K562 (cell line): ENCODE measurements around the gene ASIC3. TPM values are rescaled to one million over a fixed set of nuclear protein-coding genes. Genes with fewer than 3 reads are reported as not detected.

Experiments used
- CAMTA2 ChIP-seq: fragments of 250-450 bp; sonication (Bioruptor Pico); conservative IDR thresholded peaks from 2 replicates; pipeline ENCODE4 v1.5.1; 2022
- CHD1 ChIP-seq: fragments of 200-600 bp; sonication (generic); IDR thresholded peaks from one replicate; pipeline ENCODE4 v1.6.1; 2012; ENCODE audit warnings: mild to moderate bottlenecking, moderate library complexity, low read length, inconsistent platforms
- ERF ChIP-seq: fragments of 450-650 bp; formaldehyde crosslinking; IDR thresholded peaks from 2 replicates; pipeline ENCODE4 v1.4.0; 2020; ENCODE audit warnings: mild to moderate bottlenecking, mixed read lengths
- HES1 ChIP-seq: fragments of 450-650 bp; IDR thresholded peaks from 2 replicates; pipeline ENCODE4 v1.6.1; 2016; ENCODE audit warnings: low read depth, mild to moderate bottlenecking, moderate library complexity
- NRF1 ChIP-seq, 2 experiments: fragments of 450-650 bp; IDR thresholded peaks in 1 of 2; conservative IDR thresholded peaks in 1 of 2; 2 replicates each; pipeline ENCODE4 v1.6.1; 2014; ENCODE audit warnings: mild to moderate bottlenecking in 2 of 2
- PHB2 ChIP-seq: fragments of 450-650 bp; IDR thresholded peaks from 2 replicates; pipeline ENCODE4 v1.6.1; 2017; ENCODE audit warnings: low read depth
- SMAD4 ChIP-seq: fragments of 250-450 bp; sonication (Bioruptor Pico); conservative IDR thresholded peaks from 2 replicates; pipeline ENCODE4 v1.8.0; 2021; ENCODE audit warnings: inconsistent platforms, mild to moderate bottlenecking, moderate library complexity
- SOX6 ChIP-seq: fragments of 450-650 bp; IDR thresholded peaks from 2 replicates; pipeline ENCODE4 v1.6.1; 2014; ENCODE audit warnings: mild to moderate bottlenecking
- U2AF1 ChIP-seq: fragments of 200-400 bp; formaldehyde crosslinking; optimal IDR thresholded peaks from 2 replicates; pipeline ENCODE3; 2017; ENCODE audit warnings: mild to moderate bottlenecking, low read depth, low read length, moderate library complexity
- USF1 ChIP-seq: sonication (generic); formaldehyde crosslinking; IDR thresholded peaks from 2 replicates; pipeline ENCODE4 v1.9.0; 2022; ENCODE audit warnings: mild to moderate bottlenecking, missing genetic modification reagents
- YY1 ChIP-seq, 3 experiments: IDR thresholded peaks; 2 replicates each; pipeline ENCODE4 v1.6.1; 2011; ENCODE audit warnings: low read length in 2 of 3, mild to moderate bottlenecking in 2 of 3, moderate library complexity in 2 of 3, borderline replicate concordance in 1 of 3, control low read depth in 1 of 3, low read depth in 1 of 3; ENCODE audit not compliant: insufficient read depth in 3 of 3, insufficient replicate concordance in 2 of 3, control insufficient read depth in 1 of 3, insufficient read length in 1 of 3; ENCODE audit errors: extremely low read depth in 1 of 3
- ZBED1 ChIP-seq: IDR thresholded peaks from 2 replicates; pipeline ENCODE4 v1.6.1; 2014
- ZBTB7A ChIP-seq: IDR thresholded peaks from 2 replicates; pipeline ENCODE4 v1.6.1; 2011; ENCODE audit warnings: low read depth, mild to moderate bottlenecking, low read length, moderate library complexity, borderline replicate concordance; ENCODE audit not compliant: control insufficient read depth
- ZFP1 ChIP-seq: fragments of 450-650 bp; formaldehyde crosslinking; IDR thresholded peaks from 2 replicates; pipeline ENCODE4 v1.4.0; 2020; ENCODE audit warnings: mild to moderate bottlenecking, mixed read lengths
- ZNF407 ChIP-seq: fragments of 450-650 bp; IDR thresholded peaks from 2 replicates; pipeline ENCODE4 v1.6.1; 2016; ENCODE audit warnings: low read depth
- polyA plus RNA-seq, 8 experiments: library from polyadenylated mRNA; depleted of rRNA in 4 of 8; stranded (reverse) in 5 of 8; unstranded in 3 of 8; fragments of >200 nt; fragmentation: Nextera tagmentation in 2 of 8; fragmentation: Illumina TruSeq in 1 of 8; extraction: Ambion mirVana in 2 of 8; extraction: Trizol in 1 of 8; gene quantifications; 2 replicates each; pipeline versions ENCODE4 v1.2.1 to v1.2.3, GENCODE V29; 2011 to 2014; ENCODE audit warnings: inconsistent platforms in 1 of 8, missing spikeins in 1 of 8
- total RNA-seq, 7 experiments: library from RNA; depleted of rRNA in 6 of 7; stranded (reverse); fragments of >200 nt in 6 of 7; fragmentation: Illumina TruSeq in 2 of 7; extraction: Trizol in 2 of 7; gene quantifications; 2 replicates each; pipeline versions ENCODE4 v1.2.1 to v1.2.3, GENCODE V29; 2011 to 2021; ENCODE audit warnings: low replicate concordance in 1 of 7
- TF ChIP-seq, protein P1 (sequence below): sonication (generic); formaldehyde crosslinking; IDR thresholded peaks from 2 replicates; pipeline ENCODE4 v1.8.1; 2022; ENCODE audit warnings: missing genetic modification reagents

ASIC3 gene
- total and polyA plus RNA-seq, 9 of the 15 experiments (the other 6 are each of a cell fraction or from before 2014, with no cell fraction given): 0.11 to 5.0 (median 0.87) TPM

DNA sequence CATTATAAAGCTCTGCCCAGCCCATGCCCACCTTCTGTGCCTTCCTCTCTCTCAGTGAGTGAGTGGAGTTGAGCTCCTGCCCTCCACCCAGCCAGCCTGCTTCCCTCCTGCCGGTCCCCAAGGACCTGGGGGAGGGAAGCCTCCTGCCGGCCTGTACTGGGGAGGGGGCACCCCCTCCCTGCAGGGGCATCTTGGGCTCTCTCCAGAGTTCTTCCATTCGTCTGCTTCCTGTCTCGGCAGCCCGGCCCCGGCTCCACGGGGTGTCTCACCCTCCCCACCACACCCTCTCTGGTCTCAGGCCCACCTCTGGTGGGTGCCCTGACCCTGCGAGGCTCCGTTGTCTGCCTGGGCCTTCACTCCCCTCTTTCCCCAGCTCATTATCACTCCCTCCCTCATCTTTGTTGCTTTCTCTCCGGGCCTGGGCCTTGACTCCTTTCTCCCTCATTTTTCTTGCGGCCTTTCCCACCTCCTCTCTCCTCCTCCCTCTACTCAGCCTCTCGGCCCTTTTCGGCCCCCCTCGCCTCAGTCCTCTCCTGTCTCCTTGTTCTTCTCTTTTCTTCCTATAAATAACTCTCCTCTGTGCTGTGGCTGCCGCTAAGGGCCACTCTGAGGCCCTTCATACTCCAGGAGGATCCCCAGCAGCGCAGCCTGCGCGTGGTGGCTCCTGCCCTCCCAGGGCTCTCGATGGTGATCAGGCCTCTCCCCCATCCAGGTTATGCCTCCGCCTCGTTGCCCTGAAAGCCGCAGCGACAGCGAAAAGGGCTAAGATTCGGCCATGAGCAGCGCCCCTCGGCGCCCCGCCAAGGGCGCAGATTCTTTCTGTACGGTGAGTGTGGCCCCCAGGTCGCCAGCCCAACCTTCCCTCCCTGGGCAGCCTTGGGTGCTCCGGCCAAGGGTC is 13.1 kb downstream of the ASIC3 start (continued):
- TF ChIP-seq ZNF407 (peak; percentile 78), USF1 (CRISPR knock-in tag) (no peak), ZBTB7A (peak; percentile 65), CHD1 (peak; percentile 45), SOX6 (no peak), ZBED1 (0 out of 2 replicates have a peak, but pooled peaks have one; percentile 33), YY1 (IDR thresholded peaks at IDR 0.05; ENCODE audit: borderline replicate concordance in 1 of 3, control insufficient read depth in 1 of 3, extremely low read depth in 1 of 3, insufficient read depth in 3 of 3, insufficient read length in 1 of 3, insufficient replicate concordance in 2 of 3, low read depth in 1 of 3, low read length in 2 of 3) (peak in 1 of 3 experiments; percentile 8), ZFP1 (CRISPR knock-in tag) (no peak), ERF (CRISPR knock-in tag) (no peak), HES1 (no peak), CAMTA2 (no peak), U2AF1 (no peak), PHB2 (0 out of 2 replicates have a peak, but pooled peaks have one; percentile 60), NRF1 (conservative IDR thresholded peaks at IDR 0.05 in 1 of 2, IDR thresholded peaks at IDR 0.05 in 1 of 2) (no peak; a peak in 1 of 4 replicates), SMAD4 (CRISPR knock-in tag) (no peak; the same call in 1 of the 2 replicates)
- TF ChIP-seq, protein P1, sequence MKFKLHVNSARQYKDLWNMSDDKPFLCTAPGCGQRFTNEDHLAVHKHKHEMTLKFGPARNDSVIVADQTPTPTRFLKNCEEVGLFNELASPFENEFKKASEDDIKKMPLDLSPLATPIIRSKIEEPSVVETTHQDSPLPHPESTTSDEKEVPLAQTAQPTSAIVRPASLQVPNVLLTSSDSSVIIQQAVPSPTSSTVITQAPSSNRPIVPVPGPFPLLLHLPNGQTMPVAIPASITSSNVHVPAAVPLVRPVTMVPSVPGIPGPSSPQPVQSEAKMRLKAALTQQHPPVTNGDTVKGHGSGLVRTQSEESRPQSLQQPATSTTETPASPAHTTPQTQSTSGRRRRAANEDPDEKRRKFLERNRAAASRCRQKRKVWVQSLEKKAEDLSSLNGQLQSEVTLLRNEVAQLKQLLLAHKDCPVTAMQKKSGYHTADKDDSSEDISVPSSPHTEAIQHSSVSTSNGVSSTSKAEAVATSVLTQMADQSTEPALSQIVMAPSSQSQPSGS (CRISPR knock-in tag): no peak
